Endometrium (tissue), 2 donors: ENCODE data around the gene DIP2C.

Source experiments
- FAIRE-seq: peaks from 2 replicates; lab custom pipeline; 2012; peaks lifted over from hg19 to GRCh38; lab: Jason Lieb, UNC
- donor health status: control.
- donor health status: control.

The DIP2C gene

DNA sequence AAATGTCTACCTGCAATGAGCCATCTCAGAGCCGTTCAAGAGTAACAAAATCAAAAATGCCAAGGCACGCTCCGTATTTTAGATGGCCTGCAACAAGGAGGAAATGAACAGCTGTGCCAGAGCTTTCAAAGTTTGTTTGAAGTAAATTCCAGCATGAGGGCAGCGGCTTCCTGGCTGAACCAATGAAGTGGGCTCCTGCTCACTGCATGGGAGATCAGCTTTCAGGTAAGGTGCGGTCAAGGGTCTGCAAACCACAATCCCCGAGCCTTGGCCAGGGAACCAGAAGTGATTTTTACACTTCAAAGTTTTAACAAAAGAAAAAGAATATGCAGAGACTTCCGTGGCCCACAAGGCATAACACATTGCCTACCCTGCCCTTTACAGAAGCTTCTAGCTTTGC, 120.6 kb downstream of the DIP2C start:
- FAIRE-seq = no peak

GRCh38 chr10:567869-568268, 121.6 kb downstream of the DIP2C start:
- no peak for FAIRE-seq

DNA sequence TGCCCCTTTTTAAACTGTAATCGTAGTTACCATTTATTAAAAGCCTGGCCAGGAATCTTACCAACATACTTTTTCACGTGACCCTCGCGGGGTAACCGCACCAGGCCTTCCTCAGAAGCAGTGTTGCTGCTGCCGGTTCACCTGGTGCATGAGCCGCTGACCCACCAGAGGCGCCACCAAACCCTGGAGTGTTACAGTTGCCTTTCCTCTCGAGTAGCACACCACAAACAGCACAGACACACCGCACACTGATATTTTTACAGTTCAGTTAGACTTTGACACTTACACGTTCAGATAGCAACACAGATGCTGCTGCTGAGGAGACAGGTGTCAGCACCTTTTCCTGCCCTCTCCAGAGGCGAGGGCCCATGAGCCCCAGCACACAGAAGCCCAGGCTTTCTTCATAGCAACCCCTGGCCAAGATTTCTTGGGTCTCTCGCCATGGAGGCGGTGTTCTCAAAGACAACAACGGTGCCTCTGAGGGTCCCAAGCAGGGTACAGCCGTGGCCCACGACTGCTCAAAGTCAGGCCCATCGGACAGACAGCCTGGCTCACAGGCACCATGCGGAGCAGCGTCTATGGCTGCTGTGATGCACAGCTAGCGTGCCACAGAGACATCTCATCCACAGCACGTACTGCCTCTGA, 123.1 kb downstream of the DIP2C start:
- FAIRE-seq = no peak

DNA sequence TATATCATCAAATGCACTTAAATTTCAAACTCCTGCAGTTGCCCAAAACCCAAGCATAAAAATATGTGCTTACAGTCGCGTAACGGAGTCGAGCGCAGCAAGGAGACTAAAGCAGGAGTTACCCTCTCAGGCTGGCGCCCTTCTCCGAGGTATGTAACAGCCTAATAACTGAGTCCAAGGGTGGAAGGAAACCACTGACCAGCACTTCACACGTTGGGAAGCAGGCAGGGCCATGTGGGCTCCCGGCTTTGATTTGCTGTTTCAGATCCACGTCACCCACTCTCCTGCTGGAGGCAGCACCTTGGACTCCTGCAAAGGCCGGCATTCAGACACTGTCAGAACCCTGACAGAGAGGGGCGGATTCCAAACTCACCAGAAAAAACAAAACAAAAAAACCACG, 123.8 kb downstream of the DIP2C start:
- no peak for FAIRE-seq

DNA sequence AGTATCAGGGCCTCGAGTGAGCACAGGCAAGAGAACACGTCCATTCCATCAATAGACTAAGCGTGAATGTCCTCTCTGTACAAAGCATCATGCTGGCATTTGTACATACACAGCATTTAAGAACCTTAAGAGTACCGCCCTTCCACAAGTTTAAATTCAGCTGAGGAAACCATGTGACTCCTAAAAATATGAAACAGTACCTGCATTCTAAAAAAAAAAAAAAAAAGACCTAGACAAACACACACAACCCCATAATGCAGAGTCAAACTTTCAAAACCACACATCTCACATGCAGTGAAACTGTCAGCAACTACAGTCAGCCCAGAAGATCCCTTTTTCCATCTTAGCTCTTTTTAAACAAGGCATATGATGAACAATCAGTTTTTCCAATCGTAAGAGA, 124.3 kb downstream of the DIP2C start:
- FAIRE-seq = no peak

DNA sequence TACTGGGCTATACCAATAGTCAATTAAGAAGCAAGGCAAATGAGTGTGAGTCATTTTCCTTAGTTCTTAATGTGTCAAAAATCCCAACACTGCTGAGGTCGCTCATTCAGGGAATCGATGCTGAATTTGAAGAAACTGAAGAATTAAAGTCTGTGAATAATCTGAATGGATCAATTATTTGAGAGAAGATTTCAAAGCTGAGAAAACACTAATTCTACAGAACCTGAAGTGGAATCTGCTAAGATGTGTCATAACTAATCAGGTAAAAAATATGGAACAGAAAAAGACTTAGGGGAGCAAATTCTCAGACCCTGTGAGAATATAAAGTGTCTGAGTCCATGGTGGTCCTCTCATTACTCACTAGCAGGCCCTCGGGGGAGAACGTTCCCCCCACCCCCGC, 125.6 kb downstream of the DIP2C start:
- no peak for FAIRE-seq

DNA sequence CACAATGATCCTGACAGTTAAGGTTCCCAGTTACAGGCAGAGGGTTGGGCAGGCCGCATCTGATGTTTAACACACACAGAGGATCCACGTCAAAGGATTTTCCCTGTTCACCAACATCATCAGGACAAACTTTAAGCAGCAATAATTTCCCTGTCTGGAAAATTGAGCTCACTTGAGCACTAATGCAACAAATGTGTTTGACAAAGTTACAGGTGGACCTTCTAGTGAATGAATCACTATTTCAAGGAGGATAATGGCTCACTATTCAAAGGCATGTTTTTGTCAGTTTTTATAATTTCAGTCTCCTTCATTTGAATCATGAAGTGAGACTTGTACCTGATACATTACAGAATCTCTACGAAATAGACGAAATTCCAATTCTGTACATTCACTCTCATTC, 127.3 kb downstream of the DIP2C start:
- no peak for FAIRE-seq

GRCh38 chr10:561721-562120, 127.7 kb downstream of the DIP2C start:
- FAIRE-seq = no peak

GRCh38 chr10:560314-560992, 129.0 kb downstream of the DIP2C start:
- no peak for FAIRE-seq

GRCh38 chr10:559767-560047, 129.8 kb downstream of the DIP2C start:
- FAIRE-seq = no peak

DNA sequence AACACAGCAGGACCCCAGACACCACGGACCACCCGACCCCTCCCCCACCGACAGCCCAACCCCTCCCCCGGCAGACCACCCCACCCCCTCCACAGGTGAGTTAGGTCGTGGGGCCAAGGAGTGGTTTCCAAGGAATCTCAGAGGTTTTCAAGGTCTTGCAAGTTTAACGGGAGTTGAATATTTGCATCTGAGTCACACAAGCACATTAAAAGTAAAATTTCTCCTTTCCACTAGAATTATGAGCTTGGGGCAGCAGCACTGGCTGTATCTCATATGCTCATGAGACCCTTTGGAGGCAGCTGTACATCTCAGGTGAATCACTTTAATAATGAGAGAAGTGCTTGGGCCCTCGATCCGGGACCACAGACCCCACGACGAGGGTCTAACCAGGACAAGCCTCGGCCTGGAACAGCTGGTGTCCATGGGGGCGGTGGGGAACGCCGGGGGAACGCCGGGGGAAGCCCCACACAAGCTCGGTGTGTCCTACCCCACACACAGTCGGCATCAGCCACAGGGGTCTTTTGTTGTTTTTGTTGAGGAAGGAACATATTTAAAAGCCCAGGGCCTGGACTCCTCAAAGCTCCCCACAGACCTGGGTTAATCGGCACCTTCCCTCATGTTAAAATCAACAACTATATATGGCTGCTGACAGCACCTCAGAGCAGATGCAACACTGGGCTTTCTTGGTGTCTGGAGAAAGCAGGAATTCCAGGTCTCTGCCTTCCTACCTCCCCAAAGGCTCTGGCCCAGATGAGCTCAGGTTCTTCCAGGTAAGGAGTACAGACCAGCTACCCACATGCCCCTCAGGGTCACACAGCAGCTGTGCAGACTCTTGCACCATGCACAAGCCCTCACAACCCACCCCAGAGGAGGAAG, 130.3 kb downstream of the DIP2C start:
- no peak for FAIRE-seq

DNA sequence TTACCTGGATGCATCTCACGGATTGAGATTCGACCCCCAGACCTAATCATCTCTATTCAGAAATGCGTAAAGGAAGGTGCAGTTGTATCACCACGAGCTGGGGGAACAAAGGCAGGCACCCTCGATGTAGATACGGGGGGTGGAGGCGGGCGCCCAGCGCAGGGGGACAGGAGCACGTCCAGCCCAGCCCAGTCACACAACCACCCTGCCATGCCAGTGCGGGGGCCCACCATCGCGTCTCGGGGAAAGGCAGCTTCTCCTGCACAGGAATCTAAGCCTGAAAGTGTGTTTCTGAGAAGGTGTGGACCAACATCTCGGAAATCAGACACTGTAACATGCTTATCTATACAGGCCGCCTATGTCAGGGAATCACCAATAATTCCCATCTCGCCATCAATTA, 131.1 kb downstream of the DIP2C start:
- no peak for FAIRE-seq

GRCh38 chr10:557792-558328, 131.6 kb downstream of the DIP2C start:
- no peak for FAIRE-seq

DNA sequence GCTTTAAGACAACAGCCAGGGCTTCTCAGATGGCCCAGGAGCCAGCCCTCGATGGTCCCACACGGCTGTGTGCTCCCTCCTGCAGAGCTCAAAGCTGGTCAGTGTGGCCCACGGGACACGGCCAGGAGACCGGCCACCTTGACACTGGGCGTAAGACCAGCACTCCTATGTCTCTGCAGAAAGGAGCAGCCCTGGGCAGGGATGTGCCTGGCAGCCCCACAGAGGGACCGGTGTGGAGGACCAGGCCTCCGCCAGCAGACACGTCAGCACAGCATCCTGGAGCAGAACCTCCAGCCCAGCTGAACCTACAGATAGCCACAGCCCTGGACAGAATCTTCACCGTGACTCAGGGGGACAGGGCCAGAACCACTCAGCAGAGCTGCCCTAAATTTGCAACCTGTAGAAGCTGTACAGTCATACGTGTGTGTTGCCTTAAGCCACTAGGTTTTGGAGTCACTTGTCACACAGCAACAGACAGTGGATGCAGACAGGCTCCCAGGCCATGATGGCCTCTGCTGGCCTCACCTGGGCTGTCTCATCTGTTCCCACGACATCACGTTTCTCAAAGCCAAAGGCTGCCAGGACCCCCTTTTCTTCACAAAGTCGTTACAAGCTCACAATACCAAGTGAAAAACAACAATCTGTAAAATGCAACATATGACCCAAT, 132.4 kb downstream of the DIP2C start:
- FAIRE-seq = no peak

DNA sequence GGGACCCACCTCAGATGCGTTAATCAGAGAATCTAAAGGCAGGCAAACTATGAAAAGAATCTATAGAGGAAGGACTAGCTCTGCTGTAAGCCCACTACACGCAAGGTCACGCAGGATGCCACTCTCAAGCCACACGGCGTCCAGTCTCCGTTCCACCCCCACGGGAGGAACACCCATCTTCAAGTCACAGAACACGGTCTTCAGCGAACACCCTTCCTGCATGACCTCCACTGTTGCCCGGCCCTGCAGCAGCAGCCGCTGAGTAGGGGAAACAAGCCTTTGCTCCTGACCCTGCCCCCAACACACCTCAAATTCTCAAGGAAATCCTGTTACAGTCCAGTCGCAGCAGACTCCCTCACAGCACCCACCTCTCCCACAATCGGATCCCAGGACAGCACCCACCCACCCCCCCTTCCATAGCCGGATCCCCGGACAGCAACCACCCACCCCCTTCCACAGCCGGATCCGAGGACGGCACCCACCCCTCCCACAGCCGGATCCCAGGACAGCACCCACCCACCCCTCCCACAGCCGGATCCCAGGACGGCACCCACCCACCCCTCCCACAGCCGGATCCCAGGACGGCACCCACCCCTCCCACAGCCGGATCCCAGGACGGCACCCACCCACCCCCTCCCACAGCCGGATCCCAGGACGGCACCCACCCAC, 133.7 kb downstream of the DIP2C start:
- FAIRE-seq = no peak

- no peak for FAIRE-seq
These were observed 134.2 kb downstream of the DIP2C start for GRCh38 chr10:555281-555680.

- no peak for FAIRE-seq
These were observed 135.2 kb downstream of the DIP2C start for GRCh38 chr10:554182-554848.

DNA sequence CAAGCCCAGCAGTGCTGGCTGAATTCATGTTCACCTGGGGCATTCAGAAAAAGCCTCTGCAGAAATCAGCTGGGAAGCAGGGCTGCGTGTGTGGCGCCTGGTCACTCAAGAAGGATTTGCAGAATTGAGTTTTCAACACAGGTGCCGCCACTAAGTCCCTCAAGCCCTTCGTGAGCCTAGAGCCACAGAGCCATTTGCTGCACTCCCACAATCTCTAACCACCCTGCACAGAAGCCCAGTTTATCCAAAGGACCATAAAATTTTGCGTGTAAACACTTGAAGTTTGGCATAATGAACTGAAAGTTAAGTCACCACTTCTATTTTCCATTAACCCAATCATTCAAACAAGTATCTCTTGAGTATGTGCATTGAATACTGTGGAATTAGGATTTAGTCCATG, 136.2 kb downstream of the DIP2C start:
- FAIRE-seq = no peak

DNA sequence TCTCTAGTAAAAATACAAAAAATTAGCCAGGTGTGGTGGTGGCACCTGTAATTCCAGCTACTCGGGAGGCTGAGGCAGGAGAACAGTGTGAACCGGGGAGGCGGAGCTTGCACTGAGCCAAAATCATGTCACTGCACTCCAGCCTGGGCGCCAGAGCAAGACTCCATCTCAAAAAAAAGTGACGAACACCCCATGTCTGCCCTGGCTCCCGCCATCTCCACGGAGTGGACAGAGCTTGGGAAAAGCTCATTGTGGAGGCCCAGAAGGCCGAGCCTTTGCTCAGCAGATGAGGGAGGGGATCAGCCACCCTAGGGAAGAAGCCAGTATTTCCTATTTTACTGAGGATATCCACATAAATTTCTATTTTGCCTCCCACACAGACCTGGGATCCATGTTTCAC, 136.8 kb downstream of the DIP2C start:
- FAIRE-seq = no peak

DNA sequence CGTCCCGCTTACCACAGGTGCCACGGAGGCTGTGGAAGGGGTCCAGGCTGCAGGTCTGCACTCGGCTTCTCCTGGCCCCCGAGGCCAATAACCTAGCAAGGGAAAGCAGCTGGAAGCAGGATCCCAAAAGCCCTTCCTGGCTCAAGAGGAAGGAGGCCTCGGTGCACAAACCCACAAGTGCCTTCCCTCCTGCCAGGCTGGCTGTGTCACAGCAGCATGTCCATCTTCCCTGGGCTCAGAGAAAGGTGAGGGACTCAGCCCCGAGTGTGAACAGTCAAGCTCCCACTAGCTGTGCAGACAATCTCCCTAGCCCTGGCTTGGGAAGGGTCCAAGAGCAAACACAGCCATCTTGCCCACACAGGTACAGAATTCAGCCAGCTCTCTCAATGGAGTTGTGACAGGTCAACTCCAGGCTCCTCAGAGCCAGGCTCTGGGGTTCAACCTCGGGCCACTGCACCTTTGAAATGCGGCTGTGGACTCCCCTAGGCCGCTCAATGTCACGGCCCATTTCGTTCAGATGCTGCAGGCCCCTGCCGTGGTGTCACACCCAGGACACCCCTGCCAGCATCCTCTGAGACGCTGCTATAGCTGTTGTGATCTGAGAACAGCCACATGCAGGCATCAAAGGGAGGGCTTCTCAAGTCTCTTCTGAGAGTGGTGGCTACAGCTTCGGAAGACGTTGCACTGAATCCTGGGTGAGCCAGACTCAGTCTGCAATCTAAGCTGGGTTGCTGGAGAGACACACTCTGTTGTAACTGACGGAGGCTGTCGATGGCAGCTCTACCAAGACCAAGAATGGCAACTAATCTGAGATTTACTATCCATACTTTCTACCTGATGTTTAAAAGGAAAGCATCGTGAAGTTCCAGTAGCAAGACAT, 137.9 kb downstream of the DIP2C start:
- no peak for FAIRE-seq
